Activated T-helper 1 cell treated with Interleukin-2 at 50 U/mL for 16 hours (primary cell): ENCODE data around the gene DOLK.

Experiments
- DNase-seq: peaks from one replicate; pipeline ENCODE4 v3.0.0-alpha.2; 2020; ENCODE audit warnings: low read depth

DOLK gene

DNA sequence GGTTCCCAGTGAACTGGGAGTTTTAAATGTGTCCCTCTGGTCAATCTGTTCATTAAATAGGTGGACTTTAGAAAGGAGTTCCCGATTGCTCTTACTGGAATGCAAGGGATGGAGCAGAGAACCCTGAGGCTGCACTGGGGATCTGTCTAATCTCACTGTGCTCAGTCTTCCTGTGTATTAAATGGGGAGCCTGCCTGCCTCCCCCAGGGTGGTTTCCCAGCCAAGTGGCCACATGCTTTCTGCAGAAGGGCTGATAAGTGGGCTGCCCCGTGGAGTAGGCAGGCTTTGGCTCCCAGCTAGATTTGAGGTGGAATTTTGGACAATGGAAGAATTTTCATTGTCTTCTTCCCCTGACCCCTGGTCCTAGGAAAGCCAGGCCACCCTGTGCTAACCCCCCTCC, 40.7 kb downstream of the DOLK start:
- DNase-seq = no peak

DNA sequence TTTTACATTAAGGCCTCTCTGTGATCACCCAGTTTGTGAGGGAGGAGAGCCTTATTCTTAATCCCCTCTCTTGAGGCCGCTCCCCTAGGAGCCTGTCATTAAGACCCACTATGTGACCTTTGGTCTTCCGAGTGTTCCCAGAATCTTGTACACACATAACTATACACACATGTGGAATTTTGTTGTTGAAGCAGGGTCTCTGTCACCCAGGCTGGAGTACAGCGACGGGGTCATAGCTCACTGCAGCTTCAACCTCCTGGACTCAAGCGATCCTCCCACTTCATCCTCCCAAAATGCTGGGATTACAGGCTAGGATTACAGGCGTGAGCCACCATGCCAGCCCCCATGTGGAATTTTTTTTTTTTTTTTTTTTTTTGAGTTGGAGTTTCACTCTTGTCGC, 41.4 kb downstream of the DOLK start:
- no peak for DNase-seq

DNA sequence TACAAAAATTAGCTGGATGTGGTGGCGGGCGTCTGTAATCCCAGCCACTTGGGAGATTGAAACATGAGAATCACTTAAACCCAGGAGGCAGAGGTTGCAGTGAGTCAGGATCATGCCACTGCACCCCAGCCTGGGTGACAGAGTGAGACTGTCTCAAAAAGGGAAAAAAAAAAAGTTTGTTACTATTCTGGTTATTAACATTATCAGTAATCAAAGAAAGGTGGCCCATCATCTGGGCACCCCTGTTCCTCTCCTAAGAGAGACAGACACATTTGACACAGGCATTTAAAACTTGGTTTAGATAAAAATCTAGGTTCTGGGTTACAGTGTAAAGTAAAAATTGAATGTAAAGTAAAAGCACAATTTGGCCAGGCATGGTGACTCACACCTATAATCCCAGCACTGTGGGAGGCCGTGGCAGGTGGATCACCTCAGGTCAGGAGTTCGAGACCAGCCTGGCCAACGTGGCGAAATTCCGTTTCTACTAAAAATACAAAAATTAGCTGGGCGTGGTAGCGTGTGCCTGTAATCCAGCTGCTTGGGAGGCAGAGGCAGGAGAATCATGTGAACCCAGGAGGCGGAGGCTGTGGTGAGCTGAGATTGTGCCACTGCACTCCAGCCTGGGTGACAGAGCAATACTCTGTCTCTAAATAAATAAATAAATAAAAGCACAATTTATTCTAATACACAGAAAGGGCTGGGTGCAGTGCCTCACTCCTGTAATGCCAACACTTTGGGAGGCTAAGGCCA, 43.4 kb downstream of the DOLK start:
- no peak for DNase-seq

DNA sequence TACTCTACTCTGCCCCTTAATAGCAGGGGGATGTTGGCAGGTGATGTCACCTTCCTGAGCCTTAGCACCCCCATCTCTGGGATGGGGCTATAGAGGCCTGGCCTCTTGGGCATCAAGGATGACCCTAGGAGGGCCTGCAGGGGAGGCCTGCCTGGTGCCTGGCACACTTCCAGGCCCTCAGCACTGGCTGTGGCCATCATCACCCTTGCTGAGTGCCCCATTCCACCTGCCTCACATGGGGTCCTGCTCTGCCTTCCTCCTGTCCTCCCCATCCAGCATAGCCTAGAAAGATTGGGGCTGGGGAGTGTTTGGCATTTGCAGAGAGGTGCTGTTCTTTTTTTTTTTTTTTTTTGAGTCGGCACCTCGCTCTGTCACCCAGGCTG, 44.3 kb downstream of the DOLK start:
- no peak for DNase-seq

DNA sequence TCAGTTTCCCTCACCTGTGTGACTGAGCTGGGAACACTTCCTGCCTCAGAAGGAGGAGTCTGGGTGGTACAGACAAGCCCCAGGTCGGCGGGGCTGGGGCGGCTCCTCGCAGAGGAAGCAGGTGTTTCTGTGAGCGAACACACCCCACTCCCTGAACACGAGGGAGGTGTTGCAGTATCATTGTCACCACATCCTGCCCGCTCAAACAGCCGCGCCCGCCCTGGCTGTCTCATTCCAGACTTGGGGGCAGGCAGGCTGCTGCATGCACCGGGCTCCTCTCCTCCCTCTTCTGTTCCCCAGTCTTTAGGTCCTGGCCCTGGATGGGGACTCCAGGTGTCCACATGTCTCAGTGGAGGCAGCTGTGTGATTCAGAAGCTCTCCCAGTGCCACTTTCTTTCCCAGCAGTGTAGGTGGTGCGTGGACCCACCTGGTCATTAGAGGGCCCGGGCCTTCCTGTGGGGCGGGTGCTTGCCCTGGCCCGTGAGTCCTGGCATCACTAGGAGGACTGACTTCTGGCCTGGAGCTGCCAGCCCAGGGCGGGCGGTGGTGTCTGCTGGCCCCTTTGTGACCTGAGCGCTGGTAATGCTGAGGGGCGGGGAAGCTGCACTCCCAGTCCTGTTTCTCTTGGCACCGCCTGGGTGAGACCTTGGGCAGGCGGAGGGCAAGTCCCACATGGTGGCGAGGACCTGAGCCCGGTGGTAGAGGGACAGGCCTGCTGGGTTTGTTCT, 44.9 kb downstream of the DOLK start:
- DNase-seq = peak; percentile 81

DNA sequence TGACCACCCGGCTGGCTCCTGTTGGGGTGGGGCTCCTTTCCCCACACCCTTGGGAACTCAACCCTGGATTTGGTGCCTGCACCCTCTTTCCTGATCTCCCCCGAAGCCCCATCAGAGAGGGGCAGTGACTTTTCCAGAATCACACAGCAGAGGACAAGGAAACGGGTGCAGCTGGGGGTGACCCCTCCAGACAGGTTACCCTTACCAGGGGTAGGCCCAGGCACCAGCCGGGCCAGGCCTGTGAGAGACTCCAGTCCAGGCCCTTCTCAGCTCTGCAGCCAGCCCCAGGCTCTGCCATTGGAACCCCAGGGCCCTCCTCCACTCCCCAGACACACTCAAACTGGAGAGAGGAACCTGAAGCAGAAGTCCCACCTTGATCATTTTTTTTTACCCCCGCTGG, 45.6 kb downstream of the DOLK start:
- no peak for DNase-seq

DNA sequence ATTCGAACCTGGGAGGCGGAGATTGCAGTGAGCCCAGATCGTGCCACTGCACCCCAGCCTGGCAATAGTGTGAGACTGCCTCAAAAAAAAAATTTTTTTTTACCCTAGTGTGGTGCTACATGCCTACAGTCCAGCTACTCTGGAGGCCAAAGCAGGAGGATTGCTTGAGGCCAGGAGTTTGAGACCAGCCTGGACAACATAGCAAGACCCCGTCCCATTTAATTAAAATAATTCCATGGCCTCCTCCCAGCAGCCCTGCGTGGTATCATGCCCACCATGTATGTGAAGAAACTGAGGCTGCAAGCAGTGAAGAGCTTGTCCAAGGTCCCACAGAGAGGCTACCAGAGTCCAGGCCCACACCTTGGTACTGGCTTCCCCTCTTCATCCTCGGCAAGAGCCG, 46.0 kb downstream of the DOLK start:
- DNase-seq = no peak

DNA sequence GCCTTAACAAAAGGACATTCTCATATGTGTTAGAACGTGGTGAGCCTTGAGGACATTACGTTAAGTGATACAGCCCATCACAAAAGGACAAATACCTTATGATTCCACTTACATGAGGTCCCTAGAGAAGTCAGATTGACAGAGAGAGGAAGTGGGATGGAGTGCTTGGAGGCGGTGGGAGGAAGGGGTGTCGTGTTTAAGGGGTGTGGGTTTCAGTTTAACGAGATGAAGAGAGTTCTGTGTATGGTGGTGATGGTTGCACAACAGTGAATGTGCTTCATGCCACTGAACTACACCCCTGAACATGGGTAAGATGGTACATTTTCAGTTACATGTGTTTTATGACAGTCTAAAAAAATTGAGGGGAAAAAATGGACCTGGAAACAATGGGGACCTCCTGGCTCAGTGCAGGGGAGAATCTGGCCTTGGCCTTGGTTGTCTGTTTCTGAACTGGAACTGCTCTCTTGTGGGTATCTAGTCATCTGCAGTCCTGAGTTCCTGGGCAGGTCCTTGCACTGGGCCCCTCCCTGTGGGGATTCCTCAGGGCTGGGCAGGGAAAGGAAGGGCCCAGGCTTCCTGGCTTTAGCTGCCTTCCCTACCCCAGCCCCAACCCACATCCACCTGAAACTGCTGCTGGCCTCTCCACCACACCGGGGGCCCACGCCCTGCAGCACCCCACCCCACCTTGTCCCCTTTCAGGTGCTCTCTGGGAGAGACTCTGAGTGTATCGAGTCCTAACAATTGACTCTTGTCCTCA, 47.7 kb downstream of the DOLK start:
- no peak for DNase-seq

DNA sequence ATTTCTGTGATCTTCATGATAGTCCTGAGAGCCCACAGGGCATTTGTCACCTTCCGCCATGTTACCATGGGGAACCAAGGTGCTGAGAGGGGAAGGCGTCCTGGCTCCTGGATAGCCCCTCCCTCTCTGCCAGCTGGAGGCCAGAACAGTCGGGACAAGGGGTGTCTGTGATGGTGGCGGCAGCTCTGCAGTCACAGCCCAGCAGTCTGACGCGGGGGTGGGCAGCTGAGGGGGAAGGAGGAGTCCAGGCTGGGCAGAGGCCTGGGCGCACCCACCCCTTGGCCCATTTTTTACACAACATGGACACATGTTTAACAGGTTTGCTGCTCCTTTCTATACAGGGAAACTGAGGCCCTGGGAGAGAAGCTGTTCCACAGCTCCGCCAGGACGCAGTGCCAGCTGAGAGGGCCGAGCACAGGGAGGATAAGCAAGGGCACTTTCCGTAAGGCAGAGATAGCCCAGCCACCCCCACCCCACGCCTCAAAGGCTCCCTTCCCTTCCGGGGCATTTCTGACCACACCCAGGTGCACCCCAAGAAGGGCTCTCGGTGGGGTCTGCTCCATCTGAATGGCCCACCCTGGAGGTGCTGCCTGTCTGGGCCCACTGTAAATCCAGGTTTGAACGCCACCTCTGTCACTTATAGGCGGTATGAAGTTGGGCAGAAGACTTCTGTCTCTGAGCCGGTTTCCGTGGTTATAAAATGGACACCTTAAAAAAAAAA, 48.4 kb downstream of the DOLK start:
- no peak for DNase-seq

DNA sequence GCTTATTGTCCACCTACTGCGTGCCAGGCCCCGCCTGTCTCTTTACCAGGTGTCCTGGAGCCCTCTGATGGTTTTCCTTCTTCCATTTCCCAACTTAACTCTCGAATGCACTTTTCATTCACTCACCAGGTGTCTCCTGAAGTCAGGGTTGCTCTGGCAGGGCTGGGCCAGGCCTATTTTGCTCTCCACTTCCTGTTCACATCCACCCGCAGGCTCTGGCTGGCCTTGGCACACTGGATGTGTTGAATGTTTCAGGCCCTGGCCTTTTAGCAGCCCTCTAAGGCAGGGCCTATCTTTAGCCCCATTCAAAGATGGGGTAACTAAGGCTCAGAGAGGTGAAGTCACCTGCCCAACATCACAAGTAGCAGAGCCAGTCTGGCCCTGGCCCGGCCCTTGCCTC, 49.0 kb downstream of the DOLK start:
- no peak for DNase-seq

DNA sequence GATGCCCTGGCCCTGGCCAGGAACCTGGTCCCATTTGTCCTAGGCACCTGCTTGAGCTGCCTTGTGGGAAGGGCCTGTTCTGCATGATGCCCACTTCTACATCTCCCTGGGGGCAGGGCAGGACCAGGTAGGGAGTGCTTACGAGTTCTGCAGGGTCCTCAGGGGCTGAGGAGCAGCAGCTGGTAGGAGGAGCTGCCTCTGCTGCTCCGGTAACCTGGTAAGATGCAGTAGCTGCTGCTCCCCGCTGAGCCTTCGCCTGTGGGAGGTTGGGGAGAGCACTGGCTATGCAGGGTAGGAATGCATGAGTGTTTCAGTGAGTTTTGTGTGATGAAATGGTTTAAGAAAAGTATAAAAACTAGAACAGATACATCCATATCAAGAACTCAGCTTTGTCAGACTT, 51.8 kb downstream of the DOLK start:
- no peak for DNase-seq
